OCI-LY3 (cell line): ENCODE data around the gene AFMID.

ENCODE experiments used
- H2AFZ ChIP-seq: fragments of 200-600, 300-600 bp; shearing (Covaris generic); 2 replicates; pipeline ENCODE4 v1.6.0; 2014; ENCODE audit warnings: antibody characterized with exemption, low read depth, low read length
- H3K27ac ChIP-seq: fragments of 200-600, 300-600 bp; sonication (generic); 2 replicates; pipeline ENCODE4 v1.5.1; 2014; ENCODE audit warnings: mild to moderate bottlenecking, low read length, moderate library complexity, mixed read lengths
- H3K27me3 ChIP-seq: fragments of 200-600, 300-600 bp; sonication (generic); 2 replicates; pipeline ENCODE4 v1.6.1; 2014; ENCODE audit warnings: low read depth, low read length, mixed read lengths
- H3K36me3 ChIP-seq: fragments of 200-600, 300-600 bp; sonication (generic); replicated peaks from 2 replicates; pipeline ENCODE3; 2014; ENCODE audit warnings: low read depth, low read length, mixed read lengths
- H3K4me1 ChIP-seq: fragments of 300-600, 200-600 bp; sonication (generic); 2 replicates; pipeline ENCODE4 v1.6.1; 2014; ENCODE audit warnings: low read length, mixed read lengths
- H3K4me2 ChIP-seq: fragments of 200-600, 300-600 bp; sonication (generic); 2 replicates; pipeline ENCODE4 v1.6.1; 2014; ENCODE audit warnings: low read length, mixed read lengths
- H3K4me3 ChIP-seq: fragments of 300-600, 200-600 bp; sonication (generic); 2 replicates; pipeline ENCODE4 v1.5.1; 2014; ENCODE audit warnings: antibody characterized with exemption, mild to moderate bottlenecking, low read length, moderate library complexity
- H3K79me2 ChIP-seq: fragments of 300-600, 200-600 bp; shearing (Covaris generic); 2 replicates; pipeline ENCODE4 v1.6.1; 2014; ENCODE audit warnings: mild to moderate bottlenecking, low read length, mixed read lengths
- H3K9ac ChIP-seq: fragments of 300-600, 200-600 bp; shearing (Covaris generic); 2 replicates; pipeline ENCODE4 v1.6.0; 2014; ENCODE audit warnings: mild to moderate bottlenecking, low read length, moderate library complexity
- H3K9me3 ChIP-seq: fragments of 200-600, 300-600 bp; shearing (Covaris generic); 2 replicates; pipeline ENCODE4 v1.6.1; 2014; ENCODE audit warnings: low read length, mixed read lengths; ENCODE audit not compliant: insufficient read depth
- H4K20me1 ChIP-seq: fragments of 200-600, 300-600 bp; sonication (generic); 2 replicates; pipeline ENCODE4 v1.6.1; 2016; ENCODE audit warnings: low read length, mixed read lengths; ENCODE audit not compliant: insufficient read depth
- CTCF ChIP-seq: fragments of 200-600, 300-600 bp; sonication (generic); IDR thresholded peaks from 2 replicates; pipeline ENCODE4 v1.5.1; 2014; ENCODE audit warnings: antibody characterized with exemption, low read length, low read depth
- EZH2phosphoT487 ChIP-seq: fragments of 200-600 bp; shearing (Covaris generic); IDR thresholded peaks from 2 replicates; pipeline ENCODE4 v1.6.1; 2018; ENCODE audit warnings: antibody characterized with exemption, mixed run types, low read depth

AFMID gene

GRCh38 chr17:78211032-78211431, 23.9 kb downstream of the AFMID start:
- H3K4me1 ChIP-seq: peaks cover 11% of the 10 kb centered on the region
- no peak overlapping the region for H3K4me3 ChIP-seq
- no peaks in the 10 kb centered on the region for H3K9me3 ChIP-seq
- H3K27me3 ChIP-seq: no peaks in the 10 kb centered on the region
- peaks cover 19% of the 10 kb centered on the region for H3K79me2 ChIP-seq
- no peak overlapping the region for H3K9ac ChIP-seq
- H3K4me2 ChIP-seq: no peak overlapping the region
- no peak overlapping the region for H2AFZ ChIP-seq
- H3K27ac ChIP-seq: no peak overlapping the region
- H3K36me3 ChIP-seq: peaks cover 8% of the 10 kb centered on the region
- TF ChIP-seq CTCF: no peak
- TF ChIP-seq EZH2phosphoT487: no peak
- no peaks in the 10 kb centered on the region for H4K20me1 ChIP-seq

GRCh38 chr17:78214016-78214705, 27.0 kb downstream of the AFMID start, which contains the start of gene BIRC5:
Gene BIRC5 (plus strand): TSS chr17:78214253. CDS start chr17:78214317, 64 bp downstream.
- no peaks in the 10 kb centered on the region for H3K27me3 ChIP-seq
- H3K9me3 ChIP-seq: no peaks in the 10 kb centered on the region
- TF ChIP-seq EZH2phosphoT487 (no peak), CTCF (no peak)
- H3K79me2 ChIP-seq: peaks cover 27% of the 10 kb centered on the region
- peak within 1 kb of the TSS; percentile 90 for H3K4me2 ChIP-seq
- H3K36me3 ChIP-seq: peaks cover 18% of the 10 kb centered on the region
- peaks cover 11% of the 10 kb centered on the region for H3K4me1 ChIP-seq
- H2AFZ ChIP-seq: peak within 1 kb of the TSS; percentile 94; the same call in 1 of the 2 replicates
- H3K9ac ChIP-seq: peak within 1 kb of the TSS; percentile 96
- H4K20me1 ChIP-seq: no peaks in the 10 kb centered on the region
- H3K4me3 ChIP-seq: peak within 1 kb of the TSS; percentile 94
- H3K27ac ChIP-seq: peak within 1 kb of the TSS; percentile 61

- H3K27ac ChIP-seq: peak overlapping the region; percentile 61
- peak overlapping the region; percentile 96 for H3K9ac ChIP-seq
- H3K4me1 ChIP-seq: peaks cover 11% of the 10 kb centered on the region
- H4K20me1 ChIP-seq: no peaks in the 10 kb centered on the region
- H3K36me3 ChIP-seq: peaks cover 22% of the 10 kb centered on the region
- peak overlapping the region; percentile 36; the same call in 1 of the 2 replicates for H2AFZ ChIP-seq
- H3K4me3 ChIP-seq: peak overlapping the region; percentile 94
- H3K9me3 ChIP-seq: no peaks in the 10 kb centered on the region
- no peaks in the 10 kb centered on the region for H3K27me3 ChIP-seq
- TF ChIP-seq CTCF (no peak), EZH2phosphoT487 (no peak)
- peak overlapping the region; percentile 90 for H3K4me2 ChIP-seq
- peaks cover 27% of the 10 kb centered on the region for H3K79me2 ChIP-seq
Observed at GRCh38 chr17:78214706-78215061, 27.5 kb downstream of the AFMID start.

DNA sequence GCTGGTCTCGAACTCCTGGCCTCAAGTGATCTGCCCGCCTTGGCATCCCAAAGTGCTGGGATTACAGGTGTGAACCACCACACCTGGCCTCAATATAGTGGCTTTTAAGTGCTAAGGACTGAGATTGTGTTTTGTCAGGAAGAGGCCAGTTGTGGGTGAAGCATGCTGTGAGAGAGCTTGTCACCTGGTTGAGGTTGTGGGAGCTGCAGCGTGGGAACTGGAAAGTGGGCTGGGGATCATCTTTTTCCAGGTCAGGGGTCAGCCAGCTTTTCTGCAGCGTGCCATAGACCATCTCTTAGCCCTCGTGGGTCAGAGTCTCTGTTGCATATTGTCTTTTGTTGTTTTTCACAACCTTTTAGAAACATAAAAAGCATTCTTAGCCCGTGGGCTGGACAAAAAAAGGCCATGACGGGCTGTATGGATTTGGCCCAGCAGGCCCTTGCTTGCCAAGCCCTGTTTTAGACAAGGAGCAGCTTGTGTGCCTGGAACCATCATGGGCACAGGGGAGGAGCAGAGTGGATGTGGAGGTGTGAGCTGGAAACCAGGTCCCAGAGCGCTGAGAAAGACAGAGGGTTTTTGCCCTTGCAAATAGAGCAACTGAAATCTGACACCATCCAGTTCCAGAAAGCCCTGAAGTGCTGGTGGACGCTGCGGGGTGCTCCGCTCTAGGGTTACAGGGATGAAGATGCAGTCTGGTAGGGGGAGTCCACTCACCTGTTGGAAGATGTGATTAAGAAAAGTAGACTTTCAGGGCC, 32.4 kb downstream of the AFMID start:
- Histone ChIP-seq H3K27me3 (no peaks in the 10 kb centered on the region), H3K79me2 (peaks cover 22% of the 10 kb centered on the region), H3K4me3 (no peak overlapping the region), H3K9ac (no peak overlapping the region), H3K4me1 (peaks cover 10% of the 10 kb centered on the region), H3K4me2 (no peak overlapping the region), H4K20me1 (no peaks in the 10 kb centered on the region), H3K36me3 (peaks cover 51% of the 10 kb centered on the region), H3K9me3 (no peaks in the 10 kb centered on the region), H2AFZ (no peak overlapping the region), H3K27ac (no peak overlapping the region)
- TF ChIP-seq CTCF (no peak), EZH2phosphoT487 (no peak)
